Tibial nerve (tissue), 3 donors: ENCODE measurements around the gene DDX39A.

ENCODE experiments used
- CTCF ChIP-seq, 5 experiments: fragments of 200-600 bp in 3 of 5; fragments of 450-650 bp in 2 of 5; sonication (generic) in 3 of 5; IDR thresholded peaks; one replicate each; pipeline ENCODE4 v1.5.1; 2016 to 2019; ENCODE audit warnings: antibody characterized with exemption in 5 of 5, mild to moderate bottlenecking in 3 of 5, moderate library complexity in 2 of 5
- POLR2A ChIP-seq, 2 donors: fragments of 450-650 bp; IDR thresholded peaks; one replicate each; pipeline ENCODE4 v1.6.1; 2017; ENCODE audit warnings: antibody characterized with exemption in 2 of 2, mild to moderate bottlenecking in 2 of 2, moderate library complexity in 2 of 2

- TF ChIP-seq CTCF (IDR thresholded peaks at IDR 0.05) (no peak), POLR2A (IDR thresholded peaks at IDR 0.05) (no peak)
Measured at GRCh38 chr19:14370940-14371280, 48.2 kb downstream of the DDX39A start.
